ENCODE measurements around the gene ERGIC1. TPM values are rescaled to one million over a fixed set of nuclear protein-coding genes. Genes with fewer than 3 reads are reported as not detected.
"Not testable (repeated sequence)": the region's sequence is repeated elsewhere in the genome, so short reads cannot be mapped to it uniquely, and the experiment has no call there.

ERGIC1 gene
- total RNA-seq, 1 donor from 2014 or later = 201 TPM

DNA sequence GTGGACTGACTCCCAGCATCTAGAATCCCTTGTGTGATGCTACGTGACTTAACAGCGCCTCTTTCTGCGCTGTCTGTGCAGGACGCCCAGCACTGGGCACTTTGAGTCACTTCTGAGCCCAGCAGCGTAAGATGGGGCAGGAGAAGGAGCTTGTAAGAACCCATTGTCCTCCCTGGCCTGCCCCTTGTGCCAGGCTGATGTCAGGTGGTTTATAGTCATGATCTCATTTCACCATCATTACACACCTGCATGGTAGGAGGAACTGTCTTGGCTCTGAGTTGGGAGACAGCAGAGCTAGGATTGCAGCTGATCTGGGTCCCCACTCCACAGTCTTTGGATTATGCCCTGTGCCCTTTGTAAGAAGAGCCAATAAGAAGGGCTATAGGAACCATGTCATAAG is 12.2 kb downstream of the ERGIC1 start:
- no peak for DNase-seq (ENCODE audit: low spot score)

DNA sequence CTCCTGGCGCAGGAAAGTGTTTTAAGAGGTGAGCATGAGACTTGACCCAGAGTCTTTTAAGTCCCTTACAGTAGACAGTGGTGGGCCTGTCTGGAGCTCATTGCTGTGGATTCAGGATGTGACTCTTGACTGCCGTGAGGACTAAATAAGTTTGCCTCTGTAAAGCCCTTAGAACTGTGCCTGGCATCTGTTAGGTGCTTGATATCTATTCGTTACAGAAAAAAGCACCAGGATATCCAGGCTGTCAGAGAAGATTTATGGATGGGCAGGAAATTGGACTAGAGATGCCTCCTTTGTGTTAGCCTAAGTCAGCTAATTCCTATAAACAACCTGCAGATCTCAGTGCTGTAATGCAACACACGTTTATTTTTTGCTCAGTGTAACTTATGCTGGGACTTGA is 12.6 kb downstream of the ERGIC1 start:
- DNase-seq (ENCODE audit: low spot score) = no peak

DNA sequence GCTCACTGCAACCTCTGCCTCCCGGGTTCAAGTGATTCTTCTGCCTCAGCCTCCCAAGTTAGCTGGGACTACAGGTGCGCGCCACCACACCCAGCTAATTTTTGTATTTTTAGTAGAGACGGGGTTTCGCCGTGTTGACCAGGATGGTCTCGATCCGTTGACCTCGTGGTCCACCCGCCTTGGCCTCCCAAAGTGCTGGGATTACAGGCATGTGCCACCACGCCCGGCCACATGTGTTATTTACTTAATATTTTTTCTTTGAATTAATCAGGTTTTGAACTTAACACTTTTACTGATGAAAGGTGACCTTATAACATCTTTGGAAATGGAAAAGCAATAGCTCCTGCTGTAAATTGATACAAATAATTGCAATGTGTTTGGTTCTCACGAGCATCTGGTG is 13.5 kb downstream of the ERGIC1 start:
- not testable (repeated sequence) for DNase-seq (ENCODE audit: low spot score)

DNA sequence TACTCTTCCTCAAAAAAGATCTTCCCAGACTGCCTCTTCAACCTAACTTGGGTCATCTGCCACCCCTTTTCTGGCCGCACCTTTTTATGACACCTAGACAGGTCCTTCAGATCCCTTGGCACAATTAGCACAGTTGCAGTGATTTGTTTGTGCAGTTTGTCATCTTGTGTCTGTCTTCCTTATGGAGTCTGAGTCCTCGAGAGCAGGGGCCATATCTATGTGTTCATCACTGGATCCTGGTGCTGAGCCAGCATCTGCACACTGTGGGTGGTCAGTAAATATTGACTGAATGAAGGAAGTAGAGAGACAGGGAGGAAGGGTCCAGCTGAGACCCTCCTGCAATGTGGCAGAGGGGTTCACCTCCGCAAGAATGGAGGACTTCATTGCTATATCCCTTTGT is 14.4 kb downstream of the ERGIC1 start:
- no peak for DNase-seq (ENCODE audit: low spot score)

DNA sequence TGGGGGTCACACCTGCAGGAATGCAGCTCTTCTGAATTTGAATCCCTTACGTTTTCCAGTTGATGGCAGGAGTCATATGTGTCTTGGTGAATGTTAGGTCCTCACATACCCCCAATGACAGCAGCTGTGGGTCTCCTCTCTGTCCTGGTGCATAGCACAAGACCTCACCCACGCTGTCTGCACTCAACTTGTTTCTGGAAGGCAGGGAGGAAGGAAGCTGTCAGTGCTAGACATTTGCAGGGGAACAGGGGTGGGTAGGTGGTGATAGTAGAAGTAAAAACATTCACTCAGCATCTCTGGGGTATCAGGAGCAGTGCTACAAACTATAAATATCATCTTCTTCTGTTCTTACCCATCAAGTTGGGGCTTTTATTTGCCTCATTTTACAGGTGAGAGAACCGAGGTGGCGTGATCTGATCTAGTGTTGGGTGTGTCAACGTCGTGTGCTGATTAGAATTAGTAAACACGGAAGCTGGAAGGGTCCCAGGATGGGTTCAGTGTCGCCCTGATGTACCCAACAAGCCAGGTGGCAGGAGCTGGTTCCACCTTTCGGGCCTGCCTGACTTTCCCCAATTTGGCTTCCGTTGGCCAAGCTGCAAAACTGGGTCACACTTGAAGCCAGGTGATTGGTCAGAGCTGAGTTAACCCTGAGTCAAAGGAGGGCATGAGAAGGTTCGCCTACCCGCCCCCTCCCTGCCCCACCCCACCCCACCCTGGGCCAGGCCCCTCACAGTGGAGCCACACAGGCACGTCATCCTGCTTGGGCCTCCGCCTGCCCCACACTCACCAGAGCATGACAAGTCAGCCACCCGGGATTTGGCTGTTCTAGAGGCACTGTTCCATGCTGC is 15.8 kb downstream of the ERGIC1 start:
- no peak for DNase-seq (ENCODE audit: low spot score)

DNA sequence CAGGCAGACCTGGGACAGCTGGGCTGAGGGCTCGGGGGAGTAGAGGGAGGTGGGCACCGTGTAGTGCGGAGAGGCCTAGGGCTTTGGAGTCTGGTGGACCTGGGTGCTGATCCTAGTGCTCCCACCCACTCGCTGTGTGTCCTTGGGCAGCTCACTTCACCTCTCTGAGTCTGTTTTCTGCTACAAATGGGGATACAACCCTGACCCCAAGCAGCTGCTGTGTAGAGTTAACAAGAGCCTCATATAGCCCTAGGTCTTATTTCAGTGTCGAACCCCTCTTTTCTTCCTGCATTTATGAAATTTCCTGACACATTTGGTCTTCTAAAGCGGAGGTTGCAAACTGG is 16.4 kb downstream of the ERGIC1 start:
- DNase-seq (ENCODE audit: low spot score) = no peak

DNA sequence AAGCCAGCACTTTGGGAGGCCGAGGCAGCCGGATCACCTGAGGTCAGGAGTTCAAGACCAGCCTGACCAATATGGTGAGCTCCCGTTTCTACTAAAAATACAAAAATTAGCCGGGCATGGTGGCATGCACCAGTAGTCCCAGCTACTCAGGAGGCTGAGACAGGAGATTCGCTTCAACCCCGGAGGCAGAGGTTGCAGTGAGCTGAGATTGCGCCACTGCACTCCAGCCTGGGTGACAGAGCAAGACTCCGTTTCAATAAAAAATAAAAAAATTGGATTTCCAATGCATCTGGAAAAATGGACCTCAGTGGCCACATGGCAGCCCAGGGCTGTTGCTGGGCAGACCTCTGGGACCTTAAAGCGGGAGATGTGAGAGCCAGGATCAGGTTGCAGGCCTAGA is 17.2 kb downstream of the ERGIC1 start:
- DNase-seq (ENCODE audit: low spot score) = not testable (repeated sequence)

DNA sequence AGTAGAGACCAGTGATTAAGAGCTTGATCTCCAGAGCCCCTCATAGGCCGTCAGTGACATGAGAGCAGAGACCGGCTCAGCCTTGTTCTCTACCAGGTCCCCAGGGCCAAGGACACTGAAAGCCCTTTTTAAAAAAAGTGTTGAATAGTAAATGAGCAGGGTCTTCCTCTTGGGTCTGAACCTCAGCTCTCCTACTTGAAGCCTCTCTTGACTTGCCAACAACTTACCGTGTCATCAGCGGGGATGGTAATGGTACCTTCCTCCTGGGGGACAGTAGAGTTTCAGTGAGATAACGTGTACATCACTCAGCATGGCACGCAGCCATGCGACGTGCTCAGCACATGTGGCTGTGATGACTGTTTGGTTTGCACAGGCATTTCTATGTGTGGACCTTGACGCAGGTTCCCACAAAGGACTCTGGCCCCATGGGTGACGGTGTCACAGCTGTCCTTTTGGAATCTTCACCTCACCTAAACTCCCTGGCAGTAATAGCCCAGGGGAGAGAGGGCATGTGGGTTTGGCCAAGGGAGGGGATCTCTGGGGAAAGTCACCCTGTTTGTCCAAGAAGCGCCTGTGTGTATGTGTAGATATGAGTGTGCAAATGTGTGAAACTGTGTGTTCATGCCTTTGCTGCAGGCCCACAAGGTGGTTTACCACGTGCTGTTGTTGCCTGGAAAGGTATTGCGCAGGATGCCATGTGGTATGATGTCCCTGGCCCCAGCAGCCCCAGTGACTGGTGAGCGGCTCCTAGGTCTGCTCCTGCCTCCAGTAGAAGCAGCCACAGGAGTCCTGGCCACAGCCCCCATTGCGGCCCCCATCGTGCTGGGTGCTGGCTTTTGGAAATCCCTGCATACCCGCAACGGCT is 18.7 kb downstream of the ERGIC1 start:
- DNase-seq (ENCODE audit: low spot score) = no peak

DNA sequence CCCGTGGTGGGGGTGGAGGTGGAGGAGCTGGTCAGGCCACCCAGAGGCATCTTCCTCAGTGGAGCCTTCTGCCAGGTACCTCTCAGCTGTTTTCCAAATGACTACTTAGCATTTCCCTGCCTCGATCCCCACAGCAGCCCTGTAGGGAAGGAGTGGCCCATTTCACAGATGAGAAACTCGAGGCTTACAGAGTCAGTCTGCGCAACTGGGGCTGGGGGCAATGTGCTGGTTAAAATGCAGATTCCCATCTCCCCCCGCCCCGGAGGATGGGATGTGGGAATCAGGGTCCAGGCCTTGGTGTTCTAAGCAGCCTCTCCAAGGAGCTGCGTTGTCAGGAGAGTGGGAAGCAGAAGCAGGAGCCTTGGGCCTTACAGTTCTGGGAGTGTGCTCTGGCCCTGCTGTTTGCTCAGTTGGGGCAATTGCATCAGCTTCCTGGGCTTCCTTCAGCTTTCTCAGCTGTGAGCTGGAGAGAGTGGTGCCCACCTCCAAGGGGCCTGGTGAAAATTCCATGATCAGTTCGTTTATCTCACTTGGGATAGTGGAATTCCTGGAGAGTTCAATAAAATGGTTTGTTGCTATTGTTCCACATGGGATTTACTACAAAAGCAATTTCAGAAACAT is 19.4 kb downstream of the ERGIC1 start:
- DNase-seq (ENCODE audit: low spot score) = no peak

DNA sequence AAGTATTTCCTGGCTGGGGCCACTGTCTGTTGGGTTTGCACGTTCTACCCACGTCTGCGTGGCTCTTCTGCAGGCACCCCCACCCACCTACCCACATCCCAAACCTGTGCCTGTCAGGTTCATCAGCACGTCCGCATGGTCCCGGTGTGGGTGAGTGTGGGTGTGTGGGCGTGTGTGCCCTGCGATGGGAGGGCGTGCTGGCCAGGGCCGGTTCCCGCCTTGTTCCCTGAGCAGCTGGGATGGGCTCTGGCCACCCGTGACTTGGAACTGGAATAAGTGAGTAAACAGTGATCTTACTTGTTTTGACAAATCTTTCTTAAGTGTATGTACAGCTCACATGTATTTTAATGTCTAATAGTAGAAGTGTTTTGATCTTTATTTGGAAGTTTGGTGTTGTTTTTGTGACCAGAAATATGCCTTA is 20.4 kb downstream of the ERGIC1 start:
- DNase-seq (ENCODE audit: low spot score) = no peak

DNA sequence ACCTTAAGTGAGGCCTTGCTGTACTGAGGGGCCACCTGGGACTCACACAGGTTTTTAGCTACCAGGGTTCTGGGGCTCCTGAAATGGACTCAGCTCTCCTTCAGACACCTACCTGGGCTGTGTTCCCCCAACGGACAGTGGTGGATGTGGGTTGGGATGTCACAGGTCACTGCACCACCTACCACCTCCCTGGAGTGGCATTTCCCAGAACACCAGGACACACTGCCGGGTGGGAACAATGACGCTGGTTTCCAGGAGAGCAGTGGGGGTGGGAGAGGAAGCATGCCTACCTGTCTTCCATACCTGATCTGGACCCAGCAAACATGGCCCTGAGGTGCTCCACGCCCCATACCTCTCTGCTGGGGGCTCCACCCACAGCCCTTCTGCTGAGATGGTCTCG is 20.9 kb downstream of the ERGIC1 start:
- no peak for DNase-seq (ENCODE audit: low spot score)

DNA sequence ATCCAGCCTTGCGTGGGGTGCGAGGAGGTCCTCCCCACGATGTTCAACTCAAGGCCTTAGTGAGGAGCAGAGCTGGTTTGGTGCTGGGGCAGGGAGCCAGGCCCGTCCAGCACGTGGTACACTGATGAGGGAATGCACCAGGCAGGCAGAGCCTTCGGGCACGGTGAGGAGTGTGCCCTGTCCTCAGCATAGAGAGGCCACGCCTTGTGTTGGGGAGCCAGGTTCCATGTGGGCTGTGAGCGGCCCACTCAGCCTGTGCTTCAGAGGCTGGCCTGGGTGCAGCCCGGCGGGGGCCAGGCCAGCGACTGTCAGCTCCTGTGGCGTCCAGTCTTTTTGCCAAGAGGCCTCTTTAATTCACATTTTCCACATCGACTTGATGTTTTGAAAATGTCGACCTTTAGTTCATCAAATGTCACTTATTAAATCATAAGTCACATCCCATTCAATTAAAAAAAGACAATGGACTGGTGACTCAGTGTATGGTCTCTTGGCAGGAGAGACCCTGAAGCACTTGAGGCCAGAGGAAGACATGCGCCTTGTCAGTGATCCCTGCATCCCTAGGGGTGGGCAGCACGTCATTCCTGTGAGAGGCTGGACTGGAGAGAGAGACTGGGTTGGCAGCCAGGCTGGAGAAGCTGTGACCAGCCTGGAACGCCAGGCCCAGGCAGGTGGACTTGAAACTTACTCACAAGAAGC is 21.7 kb downstream of the ERGIC1 start:
- no peak for DNase-seq (ENCODE audit: low spot score)

DNA sequence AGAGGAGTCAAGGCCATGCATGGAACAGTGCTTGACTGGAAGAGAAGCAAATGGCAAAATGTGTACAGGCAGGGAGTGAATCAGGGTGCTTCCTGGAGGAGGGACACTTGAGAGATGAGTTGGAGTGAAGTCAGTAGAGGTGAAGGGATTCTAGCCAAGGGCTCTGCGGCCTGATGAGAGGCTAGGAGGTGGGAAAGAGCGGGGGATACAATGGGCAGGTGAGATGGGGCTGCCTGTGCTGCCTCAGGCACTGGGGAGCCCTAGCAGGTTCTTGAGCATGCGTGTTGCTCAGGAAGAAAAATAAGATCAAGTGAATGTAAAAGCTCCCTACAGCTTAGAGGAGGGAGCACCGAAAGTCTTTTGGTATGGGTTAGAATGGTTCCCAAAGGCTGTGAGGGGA is 22.3 kb downstream of the ERGIC1 start:
- no peak for DNase-seq (ENCODE audit: low spot score)

DNA sequence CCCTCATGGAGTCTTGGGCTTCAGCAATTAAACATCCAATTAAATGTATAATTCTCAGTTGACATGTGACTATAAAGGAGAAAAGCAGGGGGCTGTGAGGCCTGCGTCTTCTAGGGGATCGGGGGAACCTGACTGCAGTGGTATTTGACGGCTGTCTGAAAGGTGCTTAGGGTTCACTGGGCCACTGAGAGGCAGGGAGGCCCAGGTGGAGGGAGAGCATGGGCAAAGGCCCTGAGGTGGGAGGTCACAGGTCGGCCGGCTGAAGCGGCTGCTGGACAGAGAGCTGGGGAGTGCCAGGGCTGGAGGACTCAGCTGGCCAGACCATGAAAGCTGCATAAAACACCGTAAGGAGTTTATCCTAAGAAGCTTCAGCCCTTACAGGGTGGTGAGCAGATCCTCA is 23.9 kb downstream of the ERGIC1 start:
- DNase-seq (ENCODE audit: low spot score) = no peak

DNA sequence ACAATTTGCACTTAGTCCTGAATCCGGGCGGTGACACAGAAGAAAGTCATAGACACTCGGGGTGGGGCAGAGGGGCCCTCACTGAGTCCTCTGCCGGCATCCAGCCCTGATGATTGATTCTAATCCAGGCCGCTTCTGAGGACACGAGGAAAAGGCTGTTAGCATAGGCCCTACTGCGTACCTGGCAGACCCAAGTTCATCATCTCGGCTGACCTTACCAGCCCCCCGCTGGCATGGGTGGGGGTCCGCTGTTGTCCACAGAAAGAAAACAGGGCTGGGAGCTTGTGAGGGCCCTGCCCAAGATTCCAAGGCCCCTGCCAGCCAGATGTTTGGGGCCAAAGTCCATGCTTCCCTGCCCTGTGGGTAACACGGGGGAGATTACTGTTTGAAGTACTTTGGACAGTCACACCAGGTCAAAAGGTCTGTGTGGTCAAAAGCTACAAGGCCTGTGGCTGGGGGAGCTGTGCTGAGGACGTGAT is 24.5 kb downstream of the ERGIC1 start:
- DNase-seq (ENCODE audit: low spot score) = no peak

DNA sequence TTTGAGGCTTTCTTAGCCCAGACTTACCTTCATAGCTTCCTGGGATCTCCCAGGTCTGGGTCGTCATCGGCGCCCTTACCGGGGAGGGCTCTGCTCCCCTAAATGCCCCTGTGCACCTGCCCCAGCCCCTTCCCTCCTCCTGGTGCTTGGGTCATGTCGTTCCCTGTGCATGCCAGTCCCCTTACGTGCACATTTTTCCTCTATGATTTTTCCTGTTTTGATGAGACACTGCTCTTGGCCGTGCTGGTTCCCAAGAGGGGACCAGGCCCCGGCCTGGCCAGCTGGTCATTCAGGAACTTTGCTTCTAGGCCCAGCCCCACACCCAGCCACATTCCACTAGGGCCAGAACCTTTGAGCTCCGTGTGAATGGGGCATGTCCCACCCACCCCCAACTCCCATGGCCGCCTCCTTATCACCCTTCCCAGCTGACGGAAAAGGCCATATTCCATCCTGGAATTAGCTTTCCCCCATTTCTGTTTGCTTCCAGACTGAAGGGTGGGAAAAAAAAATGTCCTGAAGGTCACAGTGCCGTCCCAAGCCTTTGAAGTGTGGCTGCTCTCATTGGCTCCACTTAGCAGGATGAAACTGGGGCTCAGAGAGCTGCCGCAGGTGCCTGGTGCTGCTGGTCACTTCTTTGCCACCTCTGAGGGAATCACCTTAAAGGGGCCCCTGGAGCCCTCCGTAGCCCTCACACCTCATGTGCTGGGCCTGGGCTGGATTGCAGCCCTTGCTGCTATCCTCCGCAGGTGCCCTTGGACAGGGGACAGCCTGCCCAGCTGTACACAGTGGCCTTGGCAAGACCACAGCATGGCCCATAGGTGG is 25.1 kb downstream of the ERGIC1 start:
- DNase-seq (ENCODE audit: low spot score) = no peak

DNA sequence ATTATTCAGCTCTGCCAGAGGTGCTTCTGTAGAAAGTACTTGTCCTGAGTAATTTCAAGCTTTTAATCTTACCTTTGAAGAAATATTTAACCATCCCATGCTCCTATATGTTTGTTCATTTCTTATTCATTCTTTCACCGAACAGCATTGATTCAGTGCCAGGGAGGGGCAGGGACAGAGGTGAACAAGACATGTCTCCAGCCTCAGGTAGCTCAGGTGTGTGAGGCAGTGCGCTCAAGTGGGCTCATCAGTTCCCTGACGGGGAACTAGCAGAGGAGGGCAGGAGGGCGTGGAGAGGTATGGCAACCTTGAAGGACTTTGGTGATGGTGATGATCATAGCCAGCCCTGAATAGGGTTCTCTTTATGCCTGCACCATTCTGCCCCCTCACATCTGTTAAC is 25.9 kb downstream of the ERGIC1 start:
- no peak for DNase-seq (ENCODE audit: low spot score)

DNA sequence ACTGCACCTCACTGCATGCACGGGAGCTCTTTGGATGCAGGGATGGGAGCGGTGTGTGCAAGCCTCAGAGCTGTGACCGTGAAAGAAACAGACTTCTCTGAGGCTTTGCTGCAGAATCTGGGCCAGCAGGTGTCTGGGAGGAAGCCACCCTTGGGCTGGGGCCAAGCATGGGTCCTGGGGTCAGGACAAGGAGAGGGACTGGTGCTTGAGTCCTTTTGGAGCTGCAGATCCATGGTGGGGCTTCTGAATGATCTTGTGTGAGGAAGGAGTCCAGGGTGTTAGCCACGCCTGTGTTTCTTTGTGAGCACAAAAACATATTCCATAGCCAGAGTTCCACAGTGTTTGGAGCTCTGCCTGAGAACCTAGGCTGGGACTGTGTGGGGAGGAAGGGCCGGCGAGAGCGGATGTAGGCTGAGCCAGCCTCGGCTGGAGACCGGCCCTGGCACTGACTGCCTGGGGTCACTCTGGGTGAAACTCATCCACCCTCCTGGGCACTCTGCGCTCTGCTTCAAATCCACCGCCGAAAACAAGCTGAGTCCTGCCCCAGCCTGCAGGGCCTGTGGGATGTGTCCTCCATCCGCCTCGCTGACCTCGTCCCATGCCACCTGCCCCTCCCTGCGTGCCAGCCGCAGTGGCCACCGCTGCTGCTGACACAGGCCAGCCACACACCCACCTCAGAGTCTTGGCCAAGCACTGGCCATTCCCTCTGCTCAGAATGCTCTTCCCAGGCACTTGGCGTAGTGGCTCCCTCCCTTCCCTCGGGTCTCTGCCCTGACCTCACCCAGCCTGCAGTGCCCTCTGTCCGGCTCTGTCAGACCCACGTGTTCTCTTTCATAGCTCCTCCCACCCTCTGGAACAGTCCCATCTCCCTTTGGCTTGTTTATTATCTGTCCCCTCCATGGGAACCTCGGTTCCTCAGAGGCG is 26.7 kb downstream of the ERGIC1 start:
- no peak for DNase-seq (ENCODE audit: low spot score)

DNA sequence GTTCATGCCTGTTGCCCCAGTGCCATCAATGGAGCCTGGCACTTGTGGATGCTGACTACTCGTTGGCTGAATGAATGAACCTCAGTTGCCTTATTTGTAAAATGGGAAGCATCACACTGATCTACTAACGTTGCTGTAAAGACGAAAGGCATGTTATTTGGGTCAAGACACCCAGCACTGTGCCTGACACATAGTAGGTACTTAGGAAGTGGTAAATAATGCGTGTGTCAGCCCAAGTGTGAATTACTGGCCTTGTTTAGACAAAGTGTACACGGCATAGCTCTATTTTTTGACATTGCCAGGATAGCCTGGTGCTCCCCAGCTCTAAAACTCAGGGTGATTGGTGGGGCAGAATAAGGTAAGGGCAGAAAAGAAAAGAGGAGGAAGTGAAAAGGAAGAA is 27.4 kb downstream of the ERGIC1 start:
- no peak for DNase-seq (ENCODE audit: low spot score)

All from mesenteric fat pad (tissue), 1 donor.